ENCODE measurements around the gene SBF2.

SBF2 gene

GRCh38 chr11:9855579-9856287, 438.3 kb downstream of the SBF2 start:
- no peak overlapping the region for H3K4me3 ChIP-seq (ENCODE audit: low read depth, low read length)
- TF ChIP-seq, protein P1, sequence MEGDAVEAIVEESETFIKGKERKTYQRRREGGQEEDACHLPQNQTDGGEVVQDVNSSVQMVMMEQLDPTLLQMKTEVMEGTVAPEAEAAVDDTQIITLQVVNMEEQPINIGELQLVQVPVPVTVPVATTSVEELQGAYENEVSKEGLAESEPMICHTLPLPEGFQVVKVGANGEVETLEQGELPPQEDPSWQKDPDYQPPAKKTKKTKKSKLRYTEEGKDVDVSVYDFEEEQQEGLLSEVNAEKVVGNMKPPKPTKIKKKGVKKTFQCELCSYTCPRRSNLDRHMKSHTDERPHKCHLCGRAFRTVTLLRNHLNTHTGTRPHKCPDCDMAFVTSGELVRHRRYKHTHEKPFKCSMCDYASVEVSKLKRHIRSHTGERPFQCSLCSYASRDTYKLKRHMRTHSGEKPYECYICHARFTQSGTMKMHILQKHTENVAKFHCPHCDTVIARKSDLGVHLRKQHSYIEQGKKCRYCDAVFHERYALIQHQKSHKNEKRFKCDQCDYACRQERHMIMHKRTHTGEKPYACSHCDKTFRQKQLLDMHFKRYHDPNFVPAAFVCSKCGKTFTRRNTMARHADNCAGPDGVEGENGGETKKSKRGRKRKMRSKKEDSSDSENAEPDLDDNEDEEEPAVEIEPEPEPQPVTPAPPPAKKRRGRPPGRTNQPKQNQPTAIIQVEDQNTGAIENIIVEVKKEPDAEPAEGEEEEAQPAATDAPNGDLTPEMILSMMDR (IDR thresholded peaks at IDR 0.05; ENCODE audit: low read depth, low read length, missing control alignments): no peak
- DNase-seq (ENCODE audit: low read depth): no peak

GRCh38 chr11:9853929-9854552, 440.0 kb downstream of the SBF2 start:
- TF ChIP-seq, protein P1 (IDR thresholded peaks at IDR 0.05; ENCODE audit: low read depth, low read length, missing control alignments): no peak
- DNase-seq (ENCODE audit: low read depth): no peak
- no peak overlapping the region for H3K4me3 ChIP-seq (ENCODE audit: low read depth, low read length)

- no peak overlapping the region for H3K4me3 ChIP-seq (ENCODE audit: low read depth, low read length)
- no peak for DNase-seq (ENCODE audit: low read depth)
- TF ChIP-seq, protein P1 (IDR thresholded peaks at IDR 0.05; ENCODE audit: low read depth, low read length, missing control alignments): no peak
Measured at GRCh38 chr11:9852465-9852864, 441.6 kb downstream of the SBF2 start.

DNA sequence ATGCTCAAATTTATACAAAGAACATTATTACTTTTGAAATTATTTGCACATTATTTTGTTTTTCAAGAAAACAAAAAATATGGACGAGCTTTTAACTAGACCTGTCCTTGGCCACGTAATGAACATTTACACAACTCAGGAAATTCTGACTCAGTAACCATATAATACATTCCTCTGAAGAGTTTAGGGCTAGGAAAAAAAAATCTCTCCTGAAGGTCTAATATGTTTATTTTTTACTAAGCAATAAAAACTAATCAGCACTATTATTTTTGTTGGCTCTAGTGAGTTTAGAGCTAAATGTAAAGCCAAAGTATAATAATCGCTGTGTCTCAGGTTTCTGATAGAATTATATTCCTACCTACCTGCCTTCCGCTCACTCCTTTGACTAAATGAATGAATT, 442.7 kb downstream of the SBF2 start:
- TF ChIP-seq, protein P1 (IDR thresholded peaks at IDR 0.05; ENCODE audit: low read depth, low read length, missing control alignments): no peak
- DNase-seq (ENCODE audit: low read depth): no peak
- H3K4me3 ChIP-seq (ENCODE audit: low read depth, low read length): no peak overlapping the region

GRCh38 chr11:9850224-9850895, 443.7 kb downstream of the SBF2 start:
- DNase-seq (ENCODE audit: low read depth): no peak
- TF ChIP-seq, protein P1 (IDR thresholded peaks at IDR 0.05; ENCODE audit: low read depth, low read length, missing control alignments): no peak
- no peak overlapping the region for H3K4me3 ChIP-seq (ENCODE audit: low read depth, low read length)

- no peak overlapping the region for H3K4me3 ChIP-seq (ENCODE audit: low read depth, low read length)
- TF ChIP-seq, protein P1 (IDR thresholded peaks at IDR 0.05; ENCODE audit: low read depth, low read length, missing control alignments): no peak
- DNase-seq (ENCODE audit: low read depth): no peak
Measured at GRCh38 chr11:9849389-9849788, 444.6 kb downstream of the SBF2 start.
